ENCODE results near the gene BDKRB2.

DNA sequence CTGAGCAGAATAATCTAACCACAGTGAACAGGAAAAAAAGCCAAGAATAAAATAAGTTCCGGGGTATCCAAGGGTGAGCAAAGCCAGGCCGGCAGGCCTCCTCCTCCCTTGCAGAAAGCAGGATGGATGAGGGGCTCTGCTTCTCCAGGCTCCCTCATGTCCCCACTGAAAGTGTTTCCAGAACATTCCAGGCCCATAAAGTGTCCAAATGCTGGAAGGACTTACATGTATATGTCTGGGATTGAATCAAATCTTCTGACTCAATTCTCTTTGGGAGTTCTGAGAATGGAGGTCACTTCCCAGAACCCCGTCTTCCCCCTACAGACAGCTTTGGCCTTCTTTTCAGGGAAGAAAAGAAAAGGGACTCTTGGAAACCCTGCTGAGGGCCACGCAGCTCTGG lies 26.4 kb downstream of the BDKRB2 start:
- TF ChIP-seq EZH2 (IDR thresholded peaks at IDR 0.05; ENCODE audit: borderline replicate concordance) = no peak
- TF ChIP-seq, protein P1, sequence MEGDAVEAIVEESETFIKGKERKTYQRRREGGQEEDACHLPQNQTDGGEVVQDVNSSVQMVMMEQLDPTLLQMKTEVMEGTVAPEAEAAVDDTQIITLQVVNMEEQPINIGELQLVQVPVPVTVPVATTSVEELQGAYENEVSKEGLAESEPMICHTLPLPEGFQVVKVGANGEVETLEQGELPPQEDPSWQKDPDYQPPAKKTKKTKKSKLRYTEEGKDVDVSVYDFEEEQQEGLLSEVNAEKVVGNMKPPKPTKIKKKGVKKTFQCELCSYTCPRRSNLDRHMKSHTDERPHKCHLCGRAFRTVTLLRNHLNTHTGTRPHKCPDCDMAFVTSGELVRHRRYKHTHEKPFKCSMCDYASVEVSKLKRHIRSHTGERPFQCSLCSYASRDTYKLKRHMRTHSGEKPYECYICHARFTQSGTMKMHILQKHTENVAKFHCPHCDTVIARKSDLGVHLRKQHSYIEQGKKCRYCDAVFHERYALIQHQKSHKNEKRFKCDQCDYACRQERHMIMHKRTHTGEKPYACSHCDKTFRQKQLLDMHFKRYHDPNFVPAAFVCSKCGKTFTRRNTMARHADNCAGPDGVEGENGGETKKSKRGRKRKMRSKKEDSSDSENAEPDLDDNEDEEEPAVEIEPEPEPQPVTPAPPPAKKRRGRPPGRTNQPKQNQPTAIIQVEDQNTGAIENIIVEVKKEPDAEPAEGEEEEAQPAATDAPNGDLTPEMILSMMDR (IDR thresholded peaks at IDR 0.05; ENCODE audit: poor library complexity) = no peak
